HG03354 (cell line): Measurements from ENCODE around the gene EVC2.
"Not testable (repeated sequence)": the region's sequence is repeated elsewhere in the genome, so short reads cannot be mapped to it uniquely, and the experiment has no call there.

Experiments used
- ATAC-seq: cut with Tn5 transposase; IDR thresholded peaks from one replicate; pipeline ENCODE4 v1.9.1; 2021; ENCODE audit warnings: mild to moderate bottlenecking; ENCODE audit not compliant: unreplicated experiment, poor library complexity, severe bottlenecking

EVC2 gene

GRCh38 chr4:5638976-5639375 is 69.4 kb downstream of the EVC2 start:
- ATAC-seq, result no peak

GRCh38 chr4:5638316-5638715 is 70.0 kb downstream of the EVC2 start:
- no peak for ATAC-seq

- ATAC-seq, result no peak
Measured at GRCh38 chr4:5636766-5637670, 71.3 kb downstream of the EVC2 start.

- no peak for ATAC-seq
Measured at GRCh38 chr4:5635826-5636195, 72.5 kb downstream of the EVC2 start.

GRCh38 chr4:5632571-5632970 is 75.8 kb downstream of the EVC2 start:
- no peak for ATAC-seq

- no peak for ATAC-seq
Measured at GRCh38 chr4:5632066-5632440, 76.3 kb downstream of the EVC2 start.

- no peak for ATAC-seq
Measured at GRCh38 chr4:5631352-5632065, 76.8 kb downstream of the EVC2 start.

GRCh38 chr4:5630762-5631161 is 77.6 kb downstream of the EVC2 start:
- no peak for ATAC-seq

GRCh38 chr4:5629542-5629941 is 78.8 kb downstream of the EVC2 start:
- ATAC-seq, result no peak

GRCh38 chr4:5626913-5627312 is 81.4 kb downstream of the EVC2 start:
- ATAC-seq, result no peak

- no peak for ATAC-seq
Measured at GRCh38 chr4:5622596-5622995, 85.8 kb downstream of the EVC2 start.

- ATAC-seq, result no peak
Measured at GRCh38 chr4:5619913-5620625, 88.3 kb downstream of the EVC2 start.

- ATAC-seq, result no peak
Measured at GRCh38 chr4:5618051-5618960, 90.1 kb downstream of the EVC2 start.

GRCh38 chr4:5616331-5616950 is 91.9 kb downstream of the EVC2 start:
- ATAC-seq, result no peak

GRCh38 chr4:5615496-5616075 is 92.8 kb downstream of the EVC2 start:
- no peak for ATAC-seq

- no peak for ATAC-seq
Measured at GRCh38 chr4:5611750-5612149, 96.6 kb downstream of the EVC2 start.

GRCh38 chr4:5609306-5610007 is 98.9 kb downstream of the EVC2 start:
- no peak for ATAC-seq

GRCh38 chr4:5593828-5594227 is 114.5 kb downstream of the EVC2 start:
- ATAC-seq, result not testable (repeated sequence)
